ENCODE data around the gene DNM3. TPM values are rescaled to one million over a fixed set of nuclear protein-coding genes. Genes with fewer than 3 reads are reported as not detected.

Gene DNM3
- polyA plus RNA-seq, 1 donor (not counting 4 experiments of a cell fraction or from before 2014, with no cell fraction given) = 2.0 TPM

DNA sequence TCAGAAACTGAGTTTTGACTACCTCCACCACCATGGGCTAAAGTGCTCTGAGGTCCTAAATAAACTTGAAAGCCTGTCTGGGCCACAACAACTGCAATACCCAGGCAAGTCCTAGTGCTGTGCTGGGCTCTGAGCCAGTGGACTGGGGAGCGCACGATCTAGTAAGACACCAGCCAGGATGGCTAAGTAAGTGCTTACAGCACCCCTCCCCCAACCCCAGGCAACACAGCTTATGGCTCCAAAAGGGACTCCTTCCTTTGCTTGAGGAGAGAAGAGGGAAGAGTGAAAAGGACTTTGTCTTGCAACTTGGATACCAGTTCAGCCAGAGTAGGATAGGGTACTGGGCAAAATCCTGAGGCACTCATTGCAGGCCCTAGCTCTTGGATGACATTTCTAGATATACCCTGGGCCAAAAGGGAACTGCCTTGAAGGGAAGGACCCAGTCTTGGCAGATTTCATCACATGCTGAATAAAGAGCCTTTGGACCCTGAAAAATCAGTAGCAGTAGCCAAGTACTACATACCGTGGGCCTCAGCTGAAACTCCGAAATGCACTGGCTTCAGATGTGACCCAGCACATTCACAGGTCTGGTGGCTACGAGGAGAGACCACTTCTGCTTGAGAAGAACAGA is 580.8 kb downstream of the DNM3 start:
- dilution Hi-C loops (cut with MboI; ENCODE audit: extremely low pct_ligation_motif_present, low sequenced_read_pairs) = no loop called here
- Histone ChIP-seq H3K27ac (ENCODE audit: control insufficient read depth, insufficient read depth, low read length) (no peak overlapping the region), H3K4me3 (ENCODE audit: control insufficient read depth in 2 of 3, extremely low read depth in 1 of 3, insufficient read depth in 2 of 3, low read depth in 1 of 3, low read length in 3 of 3) (no peak overlapping the region), H3K9me3 (ENCODE audit: control insufficient read depth, low read depth, low read length) (no peaks in the 10 kb centered on the region), H3K9ac (ENCODE audit: control insufficient read depth, extremely low read depth, insufficient read depth, low read length) (no peak overlapping the region), H4K20me1 (ENCODE audit: control insufficient read depth, extremely low read depth, insufficient read depth, low read length) (no peaks in the 10 kb centered on the region), H3K4me1 (ENCODE audit: control insufficient read depth, extremely low read depth, insufficient read depth, low read length) (peaks cover 26% of the 10 kb centered on the region), H3K27me3 (ENCODE audit: control insufficient read depth, extremely low read depth, insufficient read depth, low read length) (no peaks in the 10 kb centered on the region), H3K4me2 (ENCODE audit: control insufficient read depth, extremely low read depth, insufficient read depth, low read depth, low read length) (no peak overlapping the region), H3K36me3 (ENCODE audit: control insufficient read depth in 2 of 2, extremely low read depth in 1 of 2, insufficient read depth in 2 of 2, low read length in 2 of 2) (no peaks in the 10 kb centered on the region), H3K9me1 (ENCODE audit: control insufficient read depth, extremely low read depth, insufficient read depth, low read length) (no peaks in the 10 kb centered on the region), H3K79me2 (ENCODE audit: control insufficient read depth, insufficient read depth, low read length) (no peaks in the 10 kb centered on the region), H2AFZ (ENCODE audit: control insufficient read depth, low read length) (no peak overlapping the region)
- TF ChIP-seq, protein P1, sequence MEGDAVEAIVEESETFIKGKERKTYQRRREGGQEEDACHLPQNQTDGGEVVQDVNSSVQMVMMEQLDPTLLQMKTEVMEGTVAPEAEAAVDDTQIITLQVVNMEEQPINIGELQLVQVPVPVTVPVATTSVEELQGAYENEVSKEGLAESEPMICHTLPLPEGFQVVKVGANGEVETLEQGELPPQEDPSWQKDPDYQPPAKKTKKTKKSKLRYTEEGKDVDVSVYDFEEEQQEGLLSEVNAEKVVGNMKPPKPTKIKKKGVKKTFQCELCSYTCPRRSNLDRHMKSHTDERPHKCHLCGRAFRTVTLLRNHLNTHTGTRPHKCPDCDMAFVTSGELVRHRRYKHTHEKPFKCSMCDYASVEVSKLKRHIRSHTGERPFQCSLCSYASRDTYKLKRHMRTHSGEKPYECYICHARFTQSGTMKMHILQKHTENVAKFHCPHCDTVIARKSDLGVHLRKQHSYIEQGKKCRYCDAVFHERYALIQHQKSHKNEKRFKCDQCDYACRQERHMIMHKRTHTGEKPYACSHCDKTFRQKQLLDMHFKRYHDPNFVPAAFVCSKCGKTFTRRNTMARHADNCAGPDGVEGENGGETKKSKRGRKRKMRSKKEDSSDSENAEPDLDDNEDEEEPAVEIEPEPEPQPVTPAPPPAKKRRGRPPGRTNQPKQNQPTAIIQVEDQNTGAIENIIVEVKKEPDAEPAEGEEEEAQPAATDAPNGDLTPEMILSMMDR (optimal IDR thresholded peaks at IDR 0.05 in 1 of 3, IDR thresholded peaks at IDR 0.05 in 1 of 3, conservative IDR thresholded peaks at IDR 0.05 in 1 of 3; ENCODE audit: extremely low read depth in 1 of 3, insufficient read depth in 2 of 3, low read length in 3 of 3) = no peak
- no peak for TF ChIP-seq EZH2 (IDR thresholded peaks at IDR 0.05; ENCODE audit: low read length)
- DNase-seq (ENCODE audit: low read depth, low spot score) (no peak), FAIRE-seq (no peak)

DNA sequence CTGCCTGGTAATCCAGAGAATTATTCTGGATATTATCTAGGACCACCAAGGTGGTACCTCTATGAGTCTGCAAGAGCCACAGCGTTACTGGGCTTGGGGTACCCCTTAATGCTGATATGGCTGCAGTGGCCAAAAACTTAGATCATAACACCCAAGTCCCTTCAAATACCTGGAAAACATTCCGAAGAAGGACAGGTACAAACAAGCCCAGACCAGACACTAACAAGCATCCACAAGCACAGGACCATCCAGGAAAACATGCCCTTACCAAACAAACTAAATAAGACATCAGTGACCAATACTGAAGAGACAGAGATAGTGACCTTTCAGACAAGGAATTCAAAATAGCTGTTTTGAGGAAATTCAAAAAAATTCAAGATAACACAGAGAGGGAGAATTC is 582.0 kb downstream of the DNM3 start:
- Histone ChIP-seq H3K27me3 (ENCODE audit: control insufficient read depth, extremely low read depth, insufficient read depth, low read length) (no peaks in the 10 kb centered on the region), H3K4me1 (ENCODE audit: control insufficient read depth, extremely low read depth, insufficient read depth, low read length) (peaks cover 14% of the 10 kb centered on the region), H4K20me1 (ENCODE audit: control insufficient read depth, extremely low read depth, insufficient read depth, low read length) (no peaks in the 10 kb centered on the region), H3K4me3 (ENCODE audit: control insufficient read depth in 2 of 3, extremely low read depth in 1 of 3, insufficient read depth in 2 of 3, low read depth in 1 of 3, low read length in 3 of 3) (no peak overlapping the region), H3K9me1 (ENCODE audit: control insufficient read depth, extremely low read depth, insufficient read depth, low read length) (no peaks in the 10 kb centered on the region), H3K79me2 (ENCODE audit: control insufficient read depth, insufficient read depth, low read length) (no peaks in the 10 kb centered on the region), H3K4me2 (ENCODE audit: control insufficient read depth, extremely low read depth, insufficient read depth, low read depth, low read length) (no peak overlapping the region), H3K36me3 (ENCODE audit: control insufficient read depth in 2 of 2, extremely low read depth in 1 of 2, insufficient read depth in 2 of 2, low read length in 2 of 2) (no peaks in the 10 kb centered on the region), H2AFZ (ENCODE audit: control insufficient read depth, low read length) (no peak overlapping the region), H3K27ac (ENCODE audit: control insufficient read depth, insufficient read depth, low read length) (no peak overlapping the region), H3K9ac (ENCODE audit: control insufficient read depth, extremely low read depth, insufficient read depth, low read length) (no peak overlapping the region), H3K9me3 (ENCODE audit: control insufficient read depth, low read depth, low read length) (no peaks in the 10 kb centered on the region)
- dilution Hi-C loops (cut with MboI; ENCODE audit: extremely low pct_ligation_motif_present, low sequenced_read_pairs) = no loop called here
- DNase-seq (ENCODE audit: low read depth, low spot score) = peak; percentile 69
- TF ChIP-seq, protein P1 (optimal IDR thresholded peaks at IDR 0.05 in 1 of 3, IDR thresholded peaks at IDR 0.05 in 1 of 3, conservative IDR thresholded peaks at IDR 0.05 in 1 of 3; ENCODE audit: extremely low read depth in 1 of 3, insufficient read depth in 2 of 3, low read length in 3 of 3) = no peak
- TF ChIP-seq EZH2 (IDR thresholded peaks at IDR 0.05; ENCODE audit: low read length) = no peak
- FAIRE-seq = peak; percentile 56
